ENCODE data around the gene MALAT1. TPM values are rescaled to one million over a fixed set of nuclear protein-coding genes. Genes with fewer than 3 reads are reported as not detected.
A peak's percentile ranks its signal among the peaks of the same experiment; 100 is the strongest.

The MALAT1 gene
- total RNA-seq, 1 experiment from 2014 or later: 6,000 TPM

DNA sequence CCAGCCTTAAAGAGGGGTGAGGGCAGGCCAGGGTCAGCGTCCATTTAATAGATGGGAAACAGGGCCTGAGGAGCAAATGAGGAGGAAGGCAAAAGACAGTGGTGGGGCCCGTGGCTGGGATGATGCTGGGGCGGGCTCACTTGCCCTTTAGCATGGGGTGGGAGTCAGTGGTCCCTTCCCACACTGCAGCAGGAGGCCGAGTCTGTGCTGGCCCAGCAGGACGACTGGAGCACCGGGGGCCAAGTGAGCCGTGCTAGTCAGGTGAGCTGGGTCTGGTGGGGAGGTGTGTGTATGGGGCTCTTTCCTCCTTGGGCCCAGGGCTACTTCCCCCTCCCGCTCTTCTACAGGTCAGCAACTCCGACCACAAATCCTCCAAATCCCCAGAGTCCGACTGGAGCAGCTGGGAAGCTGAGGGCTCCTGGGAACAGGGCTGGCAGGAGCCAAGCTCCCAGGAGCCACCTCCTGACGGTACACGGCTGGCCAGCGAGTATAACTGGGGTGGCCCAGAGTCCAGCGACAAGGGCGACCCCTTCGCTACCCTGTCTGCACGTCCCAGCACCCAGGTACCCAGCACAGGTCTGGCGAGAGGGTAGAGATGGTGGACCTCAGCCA lies 38.9 kb downstream of the MALAT1 start:
- intact Hi-C loops (cut with micrococcal nuclease): no loop called here
- CTCF ChIA-PET: no interaction called here
- H4K20me1 ChIP-seq (ENCODE audit: insufficient read depth): no peaks in the 10 kb centered on the region
- DNase-seq (ENCODE audit: low read depth, low spot score) (no peak), ATAC-seq (no peak)
- H3K9me3 ChIP-seq (ENCODE audit: control insufficient read depth in 1 of 2, insufficient read depth in 1 of 2, low read depth in 1 of 2, low read length in 2 of 2): no peaks in the 10 kb centered on the region
- no peak for TF ChIP-seq EZH2phosphoT487 (IDR thresholded peaks at IDR 0.05; ENCODE audit: borderline replicate concordance)
- TF ChIP-seq, protein P1, sequence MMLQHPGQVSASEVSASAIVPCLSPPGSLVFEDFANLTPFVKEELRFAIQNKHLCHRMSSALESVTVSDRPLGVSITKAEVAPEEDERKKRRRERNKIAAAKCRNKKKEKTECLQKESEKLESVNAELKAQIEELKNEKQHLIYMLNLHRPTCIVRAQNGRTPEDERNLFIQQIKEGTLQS (IDR thresholded peaks at IDR 0.05): no peak
- TF ChIP-seq, protein P2, sequence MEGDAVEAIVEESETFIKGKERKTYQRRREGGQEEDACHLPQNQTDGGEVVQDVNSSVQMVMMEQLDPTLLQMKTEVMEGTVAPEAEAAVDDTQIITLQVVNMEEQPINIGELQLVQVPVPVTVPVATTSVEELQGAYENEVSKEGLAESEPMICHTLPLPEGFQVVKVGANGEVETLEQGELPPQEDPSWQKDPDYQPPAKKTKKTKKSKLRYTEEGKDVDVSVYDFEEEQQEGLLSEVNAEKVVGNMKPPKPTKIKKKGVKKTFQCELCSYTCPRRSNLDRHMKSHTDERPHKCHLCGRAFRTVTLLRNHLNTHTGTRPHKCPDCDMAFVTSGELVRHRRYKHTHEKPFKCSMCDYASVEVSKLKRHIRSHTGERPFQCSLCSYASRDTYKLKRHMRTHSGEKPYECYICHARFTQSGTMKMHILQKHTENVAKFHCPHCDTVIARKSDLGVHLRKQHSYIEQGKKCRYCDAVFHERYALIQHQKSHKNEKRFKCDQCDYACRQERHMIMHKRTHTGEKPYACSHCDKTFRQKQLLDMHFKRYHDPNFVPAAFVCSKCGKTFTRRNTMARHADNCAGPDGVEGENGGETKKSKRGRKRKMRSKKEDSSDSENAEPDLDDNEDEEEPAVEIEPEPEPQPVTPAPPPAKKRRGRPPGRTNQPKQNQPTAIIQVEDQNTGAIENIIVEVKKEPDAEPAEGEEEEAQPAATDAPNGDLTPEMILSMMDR (IDR thresholded peaks at IDR 0.05 in 2 of 3, conservative IDR thresholded peaks at IDR 0.05 in 1 of 3; ENCODE audit: borderline replicate concordance in 1 of 3, insufficient read depth in 1 of 3, low read depth in 2 of 3, low read length in 2 of 3): no peak
- TF ChIP-seq CEBPB (IDR thresholded peaks at IDR 0.05; ENCODE audit: low read depth): no peak
- TF ChIP-seq POLR2A (IDR thresholded peaks at IDR 0.05; ENCODE audit: borderline replicate concordance, extremely low read depth, insufficient read depth, insufficient read length): no peak
- TF ChIP-seq ZNF274 (IDR thresholded peaks at IDR 0.05; ENCODE audit: low read depth, low read length): no peak
- TF ChIP-seq MAX (IDR thresholded peaks at IDR 0.05): no peak
- TF ChIP-seq ZFX (IDR thresholded peaks at IDR 0.05): no peak
- no peak for TF ChIP-seq EGR1 (IDR thresholded peaks at IDR 0.05; ENCODE audit: low read depth)
- TF ChIP-seq JUND (IDR thresholded peaks at IDR 0.05): no peak
- no peak for TF ChIP-seq REST (IDR thresholded peaks at IDR 0.05; ENCODE audit: low read depth)
- no peak for TF ChIP-seq CBX3 (IDR thresholded peaks at IDR 0.05; ENCODE audit: low read depth)
- no peak for TF ChIP-seq ELF1 (IDR thresholded peaks at IDR 0.05; ENCODE audit: borderline replicate concordance, low read depth)
- no peak for TF ChIP-seq TCF7L2 (IDR thresholded peaks at IDR 0.05; ENCODE audit: borderline replicate concordance, extremely low read depth, insufficient read depth, insufficient read length)
- TF ChIP-seq SIN3A (IDR thresholded peaks at IDR 0.05; ENCODE audit: low read depth): no peak
- TF ChIP-seq SP1 (IDR thresholded peaks at IDR 0.05; ENCODE audit: low read depth): no peak
- no peaks in the 10 kb centered on the region for H3K9me2 ChIP-seq (ENCODE audit: insufficient read depth)
- H3K36me3 ChIP-seq (ENCODE audit: control insufficient read depth in 1 of 2, insufficient read depth in 2 of 2, low read length in 2 of 2): peaks cover 4 to 5% of the 10 kb centered on the region in 2 experiments; a peak in 3 of 4 replicates
- no peak overlapping the region for H2AFZ ChIP-seq (ENCODE audit: low read depth, low read length, poor library complexity, severe bottlenecking)
- H3K4me1 ChIP-seq (ENCODE audit: control insufficient read depth in 1 of 2, insufficient read depth in 2 of 2, low read length in 2 of 2): peaks cover 13 to 39% of the 10 kb centered on the region in 2 experiments; a peak in 3 of 4 replicates
- no peak overlapping the region for H3K9ac ChIP-seq (ENCODE audit: low read length)
- BruUV-seq (replicated peaks): no TSS peak
- H3K79me2 ChIP-seq (ENCODE audit: insufficient read depth, low read length): peaks cover 24% of the 10 kb centered on the region
- H3K27ac ChIP-seq (ENCODE audit: low read depth, low read length): peak overlapping the region; percentile 100
- RAD21 ChIA-PET (ENCODE audit: low non-redundant PET in 1 of 2, low total read pairs in 2 of 2, uncharacterized antibody in 2 of 2, unreplicated experiment in 2 of 2): no interaction called here
- H3K4me3 ChIP-seq (replicated peaks in 1 of 2; ENCODE audit: low read depth in 1 of 2, low read length in 2 of 2): no peak overlapping the region
- H3K4me2 ChIP-seq (ENCODE audit: low read length): no peak overlapping the region
- H3K27me3 ChIP-seq (ENCODE audit: insufficient read depth, low read length): no peaks in the 10 kb centered on the region
- POLR2A ChIA-PET: interaction anchor here (0.6 to 1.0 kb wide), 2 partner anchors 9 to 13 kb away, joined by 3 read pairs; partner anchors contain the start of gene SCYL1

Measured in HCT116 (cell line).